ACHN (cell line): ENCODE results near the gene ISL1.

Source experiments
- DNase-seq: peaks from one replicate; pipeline ENCODE4 v3.0.0-alpha.2; 2015
- in situ Hi-C: cut with HindIII; loops from 2 replicates; pipeline ENCODE4 v1.10.0; 2017; ENCODE audit warnings: low sequenced_read_pairs, low pct_ligation_motif_present, low pct_unique_long_range_greater_than_20kb

ISL1 gene

DNA sequence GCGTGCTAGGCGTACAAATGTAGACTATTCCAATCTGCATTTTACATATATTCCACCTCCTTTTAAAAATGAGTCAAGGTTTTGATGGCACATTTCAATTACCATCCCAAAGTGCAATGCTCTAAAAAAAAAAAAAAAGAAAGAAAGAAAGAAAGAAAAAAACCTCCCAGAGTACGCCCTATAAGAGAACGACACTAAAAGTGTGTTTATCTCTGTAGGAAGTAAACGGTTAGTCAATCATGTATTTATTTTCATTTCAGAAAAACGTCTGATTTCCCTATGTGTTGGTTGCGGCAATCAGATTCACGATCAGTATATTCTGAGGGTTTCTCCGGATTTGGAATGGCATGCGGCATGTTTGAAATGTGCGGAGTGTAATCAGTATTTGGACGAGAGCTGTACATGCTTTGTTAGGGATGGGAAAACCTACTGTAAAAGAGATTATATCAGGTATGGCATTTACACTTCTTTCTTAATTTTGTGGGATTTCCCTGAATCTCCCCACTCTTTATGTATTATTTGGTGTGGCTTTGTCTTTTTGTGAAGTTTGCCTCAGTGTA lies 1.1 kb downstream of the ISL1 start:
- no peak for DNase-seq
- in situ Hi-C loops = no loop called here

GRCh38 chr5:51385216-51385615 lies 2.0 kb downstream of the ISL1 start:
- no peak for DNase-seq
- in situ Hi-C loops = no loop called here

DNA sequence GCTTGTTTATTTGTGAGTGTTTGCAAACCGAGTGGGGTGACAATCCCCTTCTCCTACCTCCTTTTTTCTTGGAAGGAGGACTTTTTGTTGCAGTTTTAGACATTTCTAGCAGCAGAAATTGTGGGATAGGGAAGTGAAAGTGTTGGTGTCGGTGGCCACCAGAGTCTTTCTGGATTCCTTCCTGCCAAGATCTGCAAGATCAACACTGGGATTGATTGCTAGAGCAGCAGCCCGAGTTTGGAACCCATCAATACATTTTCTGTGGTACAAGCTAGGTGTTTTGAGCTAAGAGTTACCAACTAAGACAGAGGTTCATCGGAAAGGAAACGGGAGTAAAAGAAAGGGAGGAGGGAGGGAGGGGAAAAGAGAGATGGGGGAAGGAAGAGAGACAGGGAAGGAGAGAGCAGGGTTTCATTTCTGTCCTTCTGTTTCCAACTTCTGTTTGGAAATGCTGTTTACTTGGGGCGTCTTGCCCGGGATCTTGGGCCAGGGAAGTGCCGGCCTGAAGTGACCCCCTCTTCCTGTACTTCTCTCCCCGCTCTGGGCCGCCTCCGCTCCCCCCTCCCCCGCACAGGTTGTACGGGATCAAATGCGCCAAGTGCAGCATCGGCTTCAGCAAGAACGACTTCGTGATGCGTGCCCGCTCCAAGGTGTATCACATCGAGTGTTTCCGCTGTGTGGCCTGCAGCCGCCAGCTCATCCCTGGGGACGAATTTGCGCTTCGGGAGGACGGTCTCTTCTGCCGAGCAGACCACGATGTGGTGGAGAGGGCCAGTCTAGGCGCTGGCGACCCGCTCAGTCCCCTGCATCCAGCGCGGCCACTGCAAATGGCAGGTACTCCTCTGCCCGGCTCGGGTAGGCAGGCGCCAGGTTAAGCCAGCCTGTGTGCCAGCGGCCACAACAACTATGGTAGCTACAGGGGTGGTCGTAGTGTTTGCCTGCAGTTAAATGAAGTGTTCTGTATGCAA lies 4.0 kb downstream of the ISL1 start:
- peak; percentile 31 for DNase-seq

DNA sequence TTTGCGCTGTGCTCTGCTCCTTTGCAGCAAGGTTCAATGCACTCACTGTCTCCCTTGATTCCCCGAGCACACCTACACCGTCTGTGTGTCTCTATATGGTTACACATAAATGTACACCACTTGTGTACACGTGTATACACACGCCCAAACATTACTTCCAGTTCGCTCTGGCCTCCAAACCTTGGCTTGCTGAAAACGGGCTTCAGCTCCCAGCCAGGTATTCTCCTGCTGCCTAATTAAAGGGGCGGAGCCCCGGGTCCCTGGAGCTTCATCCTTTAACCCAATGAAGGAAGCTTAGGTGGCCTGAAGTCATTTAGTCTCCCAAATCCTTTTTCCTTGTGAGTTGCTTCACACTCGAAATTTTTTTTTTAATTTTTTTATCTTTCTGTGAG lies 4.6 kb downstream of the ISL1 start:
- DNase-seq = no peak
- in situ Hi-C loops = no loop called here

More for the DNA sequence above, 4.0 kb downstream of the ISL1 start:
- in situ Hi-C loops = no loop called here

DNA sequence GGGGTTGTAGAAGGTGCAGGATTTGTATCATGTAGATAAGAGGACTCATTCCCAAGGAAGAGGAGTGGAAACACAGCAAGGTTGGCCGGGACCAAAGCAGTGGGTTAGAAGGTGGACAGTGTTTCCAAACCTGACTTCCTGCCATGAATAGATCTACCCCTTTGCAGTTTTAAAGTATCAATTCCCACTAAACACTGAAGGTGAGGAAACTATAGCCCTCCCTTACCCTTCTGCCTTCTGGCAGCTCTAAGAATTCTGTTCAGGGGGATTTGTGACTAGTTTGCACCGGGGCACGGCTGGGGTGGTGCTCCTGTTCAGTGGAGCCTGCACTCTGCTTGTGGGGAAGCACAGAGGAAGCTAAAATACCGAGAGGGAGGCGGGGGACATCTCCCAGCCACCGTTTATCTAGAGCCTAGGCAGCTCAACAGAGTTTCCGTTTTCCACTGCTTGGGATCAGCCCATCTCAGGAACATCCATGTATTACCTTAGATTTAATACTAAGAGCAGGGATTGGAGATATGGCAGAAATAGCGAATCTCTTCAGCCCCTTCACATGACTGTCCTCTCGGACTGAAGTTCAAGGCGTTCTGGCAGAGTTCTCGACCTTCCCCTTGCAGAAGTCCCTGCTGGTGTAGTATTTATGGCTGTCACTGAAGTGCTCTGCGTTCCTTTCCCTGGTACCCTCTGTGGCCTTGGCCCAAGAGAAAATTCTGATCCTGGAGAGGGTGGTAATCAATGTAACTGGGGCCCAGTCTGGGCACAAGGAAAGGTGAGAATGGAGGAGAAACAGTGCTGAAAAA lies 5.4 kb downstream of the ISL1 start:
- DNase-seq = no peak
- in situ Hi-C loops = no loop called here

GRCh38 chr5:51389288-51389576 lies 6.0 kb downstream of the ISL1 start:
- DNase-seq = no peak
- in situ Hi-C loops = no loop called here

- DNase-seq = no peak
- in situ Hi-C loops = no loop called here
These were observed 6.6 kb downstream of the ISL1 start for GRCh38 chr5:51389577-51390463.

DNA sequence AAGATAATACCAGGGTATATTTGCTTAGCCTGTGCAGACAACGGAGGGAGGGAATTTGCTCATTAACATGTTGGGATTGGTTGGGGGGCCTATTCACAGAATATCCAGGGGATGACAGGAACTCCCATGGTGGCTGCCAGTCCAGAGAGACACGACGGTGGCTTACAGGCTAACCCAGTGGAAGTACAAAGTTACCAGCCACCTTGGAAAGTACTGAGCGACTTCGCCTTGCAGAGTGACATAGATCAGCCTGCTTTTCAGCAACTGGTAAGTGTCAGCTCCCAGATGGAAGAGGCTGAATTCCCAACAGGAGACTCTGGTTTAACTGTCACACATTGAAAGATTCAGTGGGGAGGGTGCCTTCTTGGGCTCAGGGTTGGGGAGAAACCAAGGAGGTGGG lies 7.9 kb downstream of the ISL1 start:
- no peak for DNase-seq
- in situ Hi-C loops = no loop called here

DNA sequence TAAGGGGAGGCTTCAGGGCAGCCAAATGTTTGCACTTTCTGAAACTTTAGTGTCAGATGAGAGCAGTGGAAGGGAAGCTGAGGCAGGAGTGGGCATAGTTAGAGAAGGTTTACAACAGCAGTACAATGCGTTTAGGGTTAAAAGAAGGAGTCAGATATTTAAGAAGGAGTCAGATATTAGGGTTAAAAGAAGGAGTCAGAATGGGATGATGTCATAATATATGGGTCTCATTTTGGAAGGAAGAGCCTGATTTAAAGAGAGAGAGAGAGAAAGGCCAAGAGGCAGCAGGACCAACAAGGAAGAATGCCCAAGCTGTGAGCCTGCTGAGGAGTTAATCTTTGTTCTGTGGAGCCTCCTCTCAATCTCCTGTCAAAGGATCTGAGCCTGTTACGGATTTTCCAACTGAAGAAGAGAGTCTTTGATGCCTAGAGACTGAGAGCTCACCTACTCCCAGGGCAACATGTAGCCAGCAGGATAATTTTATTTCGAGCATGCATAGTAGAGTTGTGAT lies 9.5 kb downstream of the ISL1 start:
- no peak for DNase-seq
- in situ Hi-C loops = no loop called here

DNA sequence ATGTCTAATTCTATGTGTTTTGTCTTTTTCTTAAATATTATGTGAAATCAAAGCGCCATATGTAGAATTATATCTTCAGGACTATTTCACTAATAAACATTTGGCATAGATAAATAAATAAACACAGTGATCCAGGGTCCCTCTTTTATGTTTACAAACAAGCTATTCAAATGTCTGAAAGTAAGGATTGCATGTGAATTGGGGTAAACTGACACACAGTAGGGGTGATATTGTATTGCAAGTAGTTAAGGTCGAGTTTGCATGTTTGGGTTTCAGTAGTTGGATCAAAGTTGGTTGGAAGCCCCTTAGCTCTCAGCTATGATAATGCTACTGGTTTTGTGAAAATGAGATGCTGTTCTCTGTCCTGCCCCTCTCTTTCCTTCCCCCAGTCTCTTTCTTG lies 11.4 kb downstream of the ISL1 start:
- in situ Hi-C loops = no loop called here
- no peak for DNase-seq

DNA sequence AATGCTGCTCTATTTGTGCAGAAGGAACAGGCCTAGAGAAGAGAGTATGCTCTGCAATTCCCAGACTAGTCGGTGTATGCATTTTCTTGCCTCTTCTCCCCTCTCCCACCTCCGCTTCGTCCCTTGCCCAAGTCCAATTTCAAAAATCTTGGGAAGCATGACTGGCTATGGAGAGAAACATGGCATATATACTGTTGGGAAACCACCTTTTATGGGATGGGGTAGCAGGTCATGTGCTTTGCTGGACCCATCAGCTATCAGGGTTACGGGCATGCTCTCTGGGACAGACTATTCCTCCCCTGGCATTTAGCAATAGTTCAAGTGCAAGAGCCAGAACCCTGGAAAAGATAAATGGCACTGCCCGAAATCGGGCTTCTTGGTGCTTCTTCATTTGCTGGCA lies 12.0 kb downstream of the ISL1 start:
- no peak for DNase-seq
- in situ Hi-C loops = no loop called here

GRCh38 chr5:51395666-51396356 lies 12.6 kb downstream of the ISL1 start:
- in situ Hi-C loops = no loop called here
- no peak for DNase-seq

- no peak for DNase-seq
- in situ Hi-C loops = no loop called here
These were observed 13.5 kb downstream of the ISL1 start for GRCh38 chr5:51396797-51397196.

- no peak for DNase-seq
These were observed 14.7 kb downstream of the ISL1 start for GRCh38 chr5:51397996-51398395.

DNA sequence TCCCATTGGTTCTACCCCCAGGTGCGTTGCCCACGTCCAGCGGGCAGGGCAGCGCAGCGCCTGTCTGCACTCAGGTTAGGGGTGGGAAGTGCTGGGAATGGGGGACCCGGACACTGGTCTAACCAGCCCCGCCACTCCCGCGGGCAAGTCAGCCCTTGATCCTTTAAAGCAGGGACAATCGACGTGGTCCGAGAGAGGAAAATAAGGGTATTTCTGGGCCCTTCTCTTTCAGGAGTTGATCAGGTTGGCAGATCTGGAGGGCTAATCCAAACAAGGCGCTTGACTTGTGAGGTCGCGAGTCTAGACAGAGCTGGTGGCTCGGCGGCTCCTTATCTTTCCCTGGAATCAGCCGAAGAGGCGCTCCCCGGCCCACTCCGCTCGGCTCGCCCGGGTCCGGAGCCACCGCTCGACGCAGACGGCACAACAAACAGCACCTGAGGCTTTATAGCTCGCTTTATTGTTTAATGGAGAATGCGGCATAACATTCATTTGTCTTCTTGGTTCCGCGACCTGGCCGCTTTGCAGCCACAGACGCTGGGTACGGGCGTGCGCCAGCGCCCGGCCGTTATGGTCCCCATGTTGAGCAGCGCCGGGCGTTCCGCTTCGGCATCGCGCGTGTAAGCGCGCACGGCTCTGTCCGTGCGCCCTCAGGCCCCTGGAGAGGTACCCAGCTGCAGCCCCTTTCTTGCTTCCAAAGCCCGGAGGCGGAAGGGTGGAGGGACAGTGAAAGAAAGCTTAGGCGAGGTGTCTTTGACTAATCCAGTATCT lies 15.8 kb downstream of the ISL1 start:
- in situ Hi-C loops = no loop called here
- DNase-seq = no peak

More at GRCh38 chr5:51397996-51398395, 14.7 kb downstream of the ISL1 start:
- in situ Hi-C loops = no loop called here

DNA sequence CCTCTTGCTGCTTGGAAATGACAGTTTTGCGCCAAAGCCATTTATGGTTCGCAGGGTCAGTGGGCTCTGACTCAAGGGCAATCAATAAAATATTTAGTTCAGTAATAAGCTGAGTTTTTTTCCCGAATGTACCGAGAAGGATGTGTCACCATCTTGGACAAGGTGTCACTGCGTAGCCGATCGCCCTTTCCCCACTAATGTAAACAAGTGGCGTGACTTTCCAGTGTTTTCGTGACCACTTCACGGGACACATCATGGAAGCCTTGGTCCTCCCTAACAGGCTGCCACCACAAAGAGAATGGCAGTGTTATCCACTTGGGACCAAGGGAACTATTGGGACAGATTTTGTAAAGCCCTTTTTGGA lies 16.4 kb downstream of the ISL1 start:
- in situ Hi-C loops = no loop called here
- DNase-seq = no peak

- in situ Hi-C loops = no loop called here
- DNase-seq = no peak
These were observed 21.0 kb downstream of the ISL1 start for GRCh38 chr5:51404255-51404654.
